ENCODE results near the gene FBXL2.

DNA sequence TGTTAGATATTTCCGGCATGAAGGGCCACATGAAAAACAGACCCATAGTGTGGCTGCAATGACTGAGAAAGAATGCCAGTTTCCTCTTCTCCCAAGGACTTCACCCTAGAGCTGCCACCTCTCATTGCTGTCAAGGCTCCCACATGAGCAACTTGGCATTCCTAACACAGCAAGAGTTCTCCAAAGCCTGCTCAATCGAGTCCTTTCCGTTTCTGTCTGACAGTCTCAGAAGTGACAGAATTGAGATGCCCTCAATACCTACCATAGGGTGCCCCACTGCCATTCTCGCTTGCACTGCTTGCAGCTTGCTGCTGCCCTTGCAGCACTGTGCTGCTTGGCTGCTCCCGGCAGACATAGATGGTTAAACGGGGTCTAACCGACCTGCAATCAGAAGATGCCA is 118.7 kb downstream of the FBXL2 start:
- TF ChIP-seq, protein P1, sequence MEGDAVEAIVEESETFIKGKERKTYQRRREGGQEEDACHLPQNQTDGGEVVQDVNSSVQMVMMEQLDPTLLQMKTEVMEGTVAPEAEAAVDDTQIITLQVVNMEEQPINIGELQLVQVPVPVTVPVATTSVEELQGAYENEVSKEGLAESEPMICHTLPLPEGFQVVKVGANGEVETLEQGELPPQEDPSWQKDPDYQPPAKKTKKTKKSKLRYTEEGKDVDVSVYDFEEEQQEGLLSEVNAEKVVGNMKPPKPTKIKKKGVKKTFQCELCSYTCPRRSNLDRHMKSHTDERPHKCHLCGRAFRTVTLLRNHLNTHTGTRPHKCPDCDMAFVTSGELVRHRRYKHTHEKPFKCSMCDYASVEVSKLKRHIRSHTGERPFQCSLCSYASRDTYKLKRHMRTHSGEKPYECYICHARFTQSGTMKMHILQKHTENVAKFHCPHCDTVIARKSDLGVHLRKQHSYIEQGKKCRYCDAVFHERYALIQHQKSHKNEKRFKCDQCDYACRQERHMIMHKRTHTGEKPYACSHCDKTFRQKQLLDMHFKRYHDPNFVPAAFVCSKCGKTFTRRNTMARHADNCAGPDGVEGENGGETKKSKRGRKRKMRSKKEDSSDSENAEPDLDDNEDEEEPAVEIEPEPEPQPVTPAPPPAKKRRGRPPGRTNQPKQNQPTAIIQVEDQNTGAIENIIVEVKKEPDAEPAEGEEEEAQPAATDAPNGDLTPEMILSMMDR (IDR thresholded peaks at IDR 0.05) = no peak
- no peak for TF ChIP-seq JUN (IDR thresholded peaks at IDR 0.05)
- TF ChIP-seq PHF8 (IDR thresholded peaks at IDR 0.05; ENCODE audit: borderline replicate concordance, low read depth) = no peak
- no peak for TF ChIP-seq CBX2 (IDR thresholded peaks at IDR 0.05; ENCODE audit: borderline replicate concordance, low read depth)
- no peak for TF ChIP-seq SREBF2 (IDR thresholded peaks at IDR 0.05)
- TF ChIP-seq NR3C1 (IDR thresholded peaks at IDR 0.05) = no peak
- no peak for TF ChIP-seq FOSL2 (IDR thresholded peaks at IDR 0.05)
- TF ChIP-seq FOSL2 (CRISPR knock-in tag; IDR thresholded peaks at IDR 0.05) = no peak
- TF ChIP-seq CHD2 (IDR thresholded peaks at IDR 0.05; ENCODE audit: low read length, partially characterized antibody) = no peak
- no peak for TF ChIP-seq MAZ (IDR thresholded peaks at IDR 0.05; ENCODE audit: borderline replicate concordance, low read depth, low read length)
